ENCODE measurements around the gene GPR87.

Gene GPR87, protein sequence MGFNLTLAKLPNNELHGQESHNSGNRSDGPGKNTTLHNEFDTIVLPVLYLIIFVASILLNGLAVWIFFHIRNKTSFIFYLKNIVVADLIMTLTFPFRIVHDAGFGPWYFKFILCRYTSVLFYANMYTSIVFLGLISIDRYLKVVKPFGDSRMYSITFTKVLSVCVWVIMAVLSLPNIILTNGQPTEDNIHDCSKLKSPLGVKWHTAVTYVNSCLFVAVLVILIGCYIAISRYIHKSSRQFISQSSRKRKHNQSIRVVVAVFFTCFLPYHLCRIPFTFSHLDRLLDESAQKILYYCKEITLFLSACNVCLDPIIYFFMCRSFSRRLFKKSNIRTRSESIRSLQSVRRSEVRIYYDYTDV

DNA sequence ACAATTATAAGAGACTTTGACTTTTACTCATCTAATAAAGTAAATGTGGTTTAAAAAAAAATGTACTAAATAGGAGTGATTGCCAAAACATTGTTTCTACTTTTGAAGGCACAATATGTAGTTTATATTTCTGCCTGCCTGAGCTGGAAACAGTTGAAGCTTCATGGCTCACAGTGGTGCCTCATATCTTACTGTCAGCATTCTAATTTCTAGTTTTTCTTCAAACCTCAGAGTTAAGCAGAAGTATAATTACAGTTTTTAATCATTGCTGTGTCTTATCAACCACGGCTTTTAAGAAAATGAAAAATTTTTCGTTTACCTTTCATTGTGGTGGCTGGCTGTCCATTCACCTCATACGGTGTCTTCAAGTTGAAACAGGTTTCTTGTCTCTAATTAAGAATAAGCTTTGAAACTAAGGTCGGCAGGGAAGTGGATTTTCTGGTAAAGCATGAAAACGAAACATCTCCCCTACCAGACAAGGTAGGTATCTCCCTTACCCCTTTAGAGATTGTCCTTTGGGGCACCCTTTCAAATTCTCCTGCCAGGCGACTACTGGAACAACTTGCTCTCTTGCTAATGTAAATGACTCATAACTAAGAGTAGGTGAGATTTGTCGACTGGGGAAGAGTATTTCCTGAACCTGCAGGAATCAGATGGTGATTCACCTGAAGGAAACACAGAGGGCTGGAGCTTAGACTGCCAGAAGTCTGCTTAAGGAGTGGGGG is at the start of gene GPR87:
TSS of gene GPR87 (minus strand) at position 554 of the 725 bp plus-strand sequence. CDS start 16,720 bp downstream, outside the sequence.
- no peak for DNase-seq

DNA sequence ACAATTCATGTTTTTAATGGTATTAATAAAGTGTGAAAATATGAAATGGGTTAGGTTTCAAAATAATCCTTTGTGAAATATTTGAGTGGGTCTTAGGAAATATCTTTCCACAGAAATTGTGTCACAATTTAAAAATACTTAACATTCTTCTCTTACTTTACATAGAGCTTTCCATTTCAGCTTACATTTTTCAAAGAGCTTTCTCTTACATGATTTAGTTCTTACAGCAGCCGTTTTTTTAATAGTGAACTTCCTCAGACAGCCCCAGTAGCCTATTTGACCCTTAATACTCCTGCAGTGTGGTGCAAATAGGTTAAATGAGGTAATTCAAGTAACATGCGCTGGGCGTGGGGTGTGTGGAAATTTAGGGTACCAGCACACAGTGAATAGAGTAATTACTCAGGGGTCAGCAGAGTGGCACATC is 46.1 kb upstream of the GPR87 start:
- no peak for DNase-seq

DNA sequence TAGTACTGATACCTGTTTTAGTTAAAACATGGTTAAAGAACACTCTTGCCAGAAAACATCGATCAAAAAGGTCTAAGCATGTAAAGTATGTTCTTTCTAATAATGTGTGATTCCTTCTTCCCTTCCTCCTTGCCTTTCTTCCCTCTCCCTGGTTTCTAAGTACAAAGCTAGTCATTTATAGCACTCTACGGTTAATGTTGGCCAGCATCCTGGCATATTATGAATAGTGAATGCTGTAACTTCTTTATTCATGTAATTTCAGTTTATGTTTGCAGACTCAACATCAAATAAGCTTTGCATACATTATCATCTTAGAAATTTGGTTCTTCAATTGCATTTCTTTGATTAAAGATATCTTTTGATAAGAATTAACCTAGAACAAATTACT is 40.8 kb upstream of the GPR87 start:
- no peak for DNase-seq

DNA sequence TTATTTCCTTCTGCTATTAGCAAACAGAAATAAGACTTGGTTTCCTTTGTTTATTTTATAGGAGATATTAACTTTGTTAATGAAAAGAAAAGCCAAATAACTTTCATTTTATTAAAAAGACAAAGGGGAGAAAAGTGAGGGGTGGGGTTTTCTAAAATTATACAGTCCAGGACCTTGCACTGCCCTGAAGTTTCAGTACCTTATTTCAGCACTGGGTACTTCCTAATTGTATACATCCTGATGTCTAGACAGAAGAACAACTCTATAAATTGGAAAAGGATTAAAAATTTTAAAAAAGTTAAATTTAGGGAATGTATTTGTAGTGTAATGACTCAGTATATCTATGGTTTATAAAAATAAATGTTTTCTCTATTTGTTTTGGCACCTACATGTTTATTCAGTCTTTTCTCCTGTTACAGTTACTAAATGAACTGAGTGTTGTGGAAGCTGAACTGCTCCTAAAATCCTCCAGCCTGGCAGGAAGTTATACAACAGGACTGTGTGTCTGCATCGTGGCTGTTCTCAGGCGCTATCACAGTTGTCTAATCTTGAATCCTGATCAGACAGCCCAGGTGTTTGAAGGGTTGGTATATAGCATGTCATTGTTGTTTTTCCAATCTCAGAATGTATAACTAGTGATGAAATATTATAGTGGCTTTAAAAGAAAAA is 40.3 kb upstream of the GPR87 start:
- DNase-seq, result no peak

DNA sequence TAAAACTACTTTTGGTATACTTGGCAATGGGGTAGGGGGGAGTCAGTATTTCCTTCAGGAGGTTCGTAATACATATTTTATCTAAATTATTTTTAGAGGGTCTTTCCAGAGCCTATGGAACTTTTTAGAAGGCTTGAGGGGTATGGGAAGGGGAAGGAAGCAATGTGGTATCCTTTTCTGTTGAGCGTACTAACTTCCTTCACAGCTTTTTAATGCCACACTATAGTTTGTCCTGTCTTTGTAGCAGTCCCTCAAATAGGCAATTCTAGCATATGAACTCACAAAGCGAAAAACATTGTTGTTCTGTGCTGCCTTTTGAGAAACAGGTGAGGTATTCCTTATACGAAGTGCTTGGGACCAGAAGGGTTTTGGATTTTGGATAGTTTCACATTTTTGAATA is 35.0 kb upstream of the GPR87 start:
- no peak for DNase-seq

DNA sequence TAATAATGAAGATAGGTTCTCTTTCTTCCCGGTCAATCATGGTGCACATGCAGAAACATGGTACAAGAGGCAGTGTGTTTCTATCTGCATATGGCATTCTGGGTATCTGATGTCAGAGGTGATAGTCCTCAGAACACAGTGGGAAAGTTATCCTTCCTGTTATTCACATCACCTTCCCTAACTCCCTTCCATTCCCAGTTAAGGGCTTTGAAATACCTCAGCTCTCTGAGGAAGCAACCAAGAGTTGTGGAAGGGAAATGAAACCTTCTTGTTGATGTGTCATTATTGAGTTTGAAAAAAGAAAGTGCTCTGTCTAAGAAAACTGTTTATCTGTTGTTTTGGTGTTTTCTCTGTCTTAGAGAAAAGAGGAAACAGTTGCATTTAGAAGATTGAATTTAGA is 34.6 kb upstream of the GPR87 start:
- no peak for DNase-seq

DNA sequence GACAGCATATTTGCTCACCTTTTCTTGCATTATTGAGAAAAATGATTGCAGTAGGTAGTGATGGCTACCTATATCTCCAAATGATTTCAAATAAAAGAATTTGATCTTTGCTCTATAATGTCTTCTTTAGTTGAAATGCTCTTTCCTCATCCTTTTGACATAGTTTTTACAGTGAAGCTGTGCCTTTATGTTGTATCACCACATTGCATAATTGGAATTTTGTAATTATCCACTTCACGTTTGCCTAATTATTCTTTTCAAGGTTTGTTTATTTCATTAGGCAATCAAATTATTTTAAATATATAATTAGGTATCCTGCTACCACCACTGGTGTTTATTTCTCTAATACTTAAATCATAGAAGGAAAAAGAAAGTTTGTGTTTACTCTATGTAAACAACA is 34.0 kb upstream of the GPR87 start:
- DNase-seq, result no peak

DNA sequence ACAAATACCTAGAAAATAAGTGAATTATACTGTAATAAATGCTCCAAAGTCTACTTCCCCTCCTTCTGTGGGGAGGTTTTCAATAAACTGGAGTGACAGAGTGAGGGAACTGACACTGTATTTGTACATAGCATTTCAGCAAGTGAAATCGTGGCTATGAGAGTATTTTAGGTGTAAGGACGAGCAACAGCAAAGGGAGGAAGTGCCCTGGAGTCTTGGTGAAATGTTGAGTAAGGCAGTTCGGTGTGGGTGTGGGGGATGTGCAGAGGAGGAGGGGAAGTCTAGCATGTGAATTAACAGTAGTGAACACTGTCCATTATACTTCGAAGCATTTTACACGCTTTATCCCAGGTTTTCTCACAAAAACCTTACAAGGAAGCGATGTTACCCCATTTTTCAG is 30.8 kb upstream of the GPR87 start:
- DNase-seq, result no peak

DNA sequence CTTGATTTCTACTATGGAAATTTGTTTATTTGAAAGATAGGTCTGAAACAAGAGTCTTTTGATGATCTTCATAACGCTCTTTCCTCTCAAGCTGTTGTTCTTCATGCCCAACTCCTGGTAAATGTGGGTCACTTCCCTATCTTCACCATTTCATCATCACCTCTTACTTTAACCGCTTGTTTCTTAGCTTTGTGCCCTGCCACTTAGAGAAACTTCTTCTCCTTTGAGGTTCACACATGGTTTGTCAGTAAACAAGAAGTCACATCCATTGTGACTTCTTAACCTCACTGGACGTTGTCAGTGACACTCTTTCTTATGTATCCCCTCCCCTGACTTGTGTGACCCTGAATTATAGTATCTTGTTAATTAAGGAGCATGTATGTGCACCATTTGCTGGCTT is 29.7 kb upstream of the GPR87 start:
- no peak for DNase-seq

DNA sequence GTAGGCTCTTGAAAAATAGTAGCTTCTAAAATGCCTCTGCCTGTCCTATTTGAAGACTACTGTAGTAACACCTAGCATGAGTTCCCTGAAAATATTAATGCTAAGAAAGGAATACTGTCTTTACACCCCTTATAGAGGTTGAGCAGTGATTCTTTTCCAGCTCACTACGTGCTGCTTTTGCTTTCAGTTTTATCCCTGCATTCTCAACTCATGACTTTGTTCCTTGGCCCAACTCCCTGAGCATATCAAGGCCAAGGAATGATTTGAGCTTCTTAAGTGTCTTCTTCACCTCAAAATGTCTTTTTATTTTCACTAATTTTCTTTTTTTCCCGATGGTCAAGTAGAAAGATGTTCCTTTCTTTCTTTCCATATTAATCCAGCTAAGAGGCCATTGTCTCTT is 29.2 kb upstream of the GPR87 start:
- no peak for DNase-seq

DNA sequence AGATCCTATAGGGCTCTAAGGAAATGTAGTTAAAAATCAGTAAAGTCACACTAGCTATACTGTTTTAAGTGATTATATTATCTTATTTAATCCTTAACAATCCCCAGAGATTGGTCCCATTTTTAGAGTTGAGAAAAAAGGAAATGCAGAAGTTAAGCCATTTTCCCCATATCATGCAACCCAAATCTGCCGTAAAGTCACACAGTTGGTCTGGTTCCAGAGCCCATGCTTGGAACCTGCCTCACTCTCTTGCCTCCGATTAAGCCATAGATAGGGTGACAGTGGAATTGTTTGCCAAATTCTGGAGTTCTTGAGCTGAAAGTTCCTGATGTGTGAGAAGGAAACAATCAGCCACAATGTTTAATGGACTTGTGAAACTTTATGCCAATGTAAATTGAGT is 15.1 kb upstream of the GPR87 start:
- no peak for DNase-seq

DNA sequence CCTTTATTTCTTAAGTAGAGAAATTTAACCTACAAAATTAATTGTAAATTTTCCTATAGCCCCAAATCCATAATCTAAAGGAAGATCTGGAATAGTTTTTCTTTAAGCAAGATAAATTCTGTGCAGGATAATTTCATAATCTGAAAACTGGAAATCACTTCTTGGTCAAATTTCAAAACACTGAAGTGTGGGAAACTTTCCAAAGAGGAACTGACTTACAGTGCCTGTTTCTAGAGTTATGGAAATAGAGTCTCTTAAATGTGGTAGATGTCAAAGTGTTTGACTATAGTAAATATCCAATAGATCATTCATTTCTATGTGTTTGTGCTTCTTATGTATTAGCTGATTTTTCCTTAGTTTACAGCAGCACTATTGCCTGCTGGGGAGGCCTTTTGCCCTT is 14.3 kb upstream of the GPR87 start:
- no peak for DNase-seq

DNA sequence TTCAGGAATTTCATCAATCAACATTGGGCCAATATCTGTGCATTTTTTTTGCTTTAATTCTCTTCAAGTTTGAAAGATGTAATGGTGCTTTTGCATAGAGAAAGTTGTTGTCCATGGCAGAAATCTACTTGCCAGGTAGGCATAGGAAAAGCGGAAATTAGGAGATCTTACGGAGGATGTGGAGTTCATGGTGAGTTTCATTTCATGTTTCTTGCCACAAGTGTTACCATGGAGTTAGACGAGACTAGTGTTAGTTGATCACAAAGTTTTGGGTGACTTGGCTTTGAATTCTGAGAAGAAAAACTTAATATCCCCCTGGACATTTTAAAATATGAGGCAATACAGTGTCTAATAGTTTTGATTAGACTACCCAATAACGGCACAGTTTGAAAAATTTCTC is 13.8 kb upstream of the GPR87 start:
- DNase-seq, result no peak

DNA sequence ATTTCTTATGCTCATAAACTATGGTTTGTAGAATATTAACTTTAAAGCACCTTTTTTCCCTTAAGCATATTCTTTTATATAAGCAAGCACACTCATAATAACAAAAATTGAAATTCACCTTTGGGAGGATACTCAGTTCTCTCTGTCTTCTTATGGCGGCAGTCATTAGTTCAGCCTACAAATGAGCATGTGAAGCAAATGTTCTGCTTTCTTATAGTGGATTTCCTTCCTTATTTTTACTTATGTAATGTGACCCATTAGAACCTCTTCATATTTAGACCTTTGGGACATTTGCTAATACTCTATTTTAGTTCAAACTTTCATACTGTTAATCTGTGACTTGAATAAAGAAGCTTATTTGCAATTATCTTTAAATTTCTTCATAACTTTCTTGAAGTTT is 12.7 kb upstream of the GPR87 start, which contains the start of gene P2RY13:
TSS of gene P2RY13 (minus strand) at position 187 of the 400 bp plus-strand sequence. CDS start at position 166, 21 bp downstream.
- no peak for DNase-seq

DNA sequence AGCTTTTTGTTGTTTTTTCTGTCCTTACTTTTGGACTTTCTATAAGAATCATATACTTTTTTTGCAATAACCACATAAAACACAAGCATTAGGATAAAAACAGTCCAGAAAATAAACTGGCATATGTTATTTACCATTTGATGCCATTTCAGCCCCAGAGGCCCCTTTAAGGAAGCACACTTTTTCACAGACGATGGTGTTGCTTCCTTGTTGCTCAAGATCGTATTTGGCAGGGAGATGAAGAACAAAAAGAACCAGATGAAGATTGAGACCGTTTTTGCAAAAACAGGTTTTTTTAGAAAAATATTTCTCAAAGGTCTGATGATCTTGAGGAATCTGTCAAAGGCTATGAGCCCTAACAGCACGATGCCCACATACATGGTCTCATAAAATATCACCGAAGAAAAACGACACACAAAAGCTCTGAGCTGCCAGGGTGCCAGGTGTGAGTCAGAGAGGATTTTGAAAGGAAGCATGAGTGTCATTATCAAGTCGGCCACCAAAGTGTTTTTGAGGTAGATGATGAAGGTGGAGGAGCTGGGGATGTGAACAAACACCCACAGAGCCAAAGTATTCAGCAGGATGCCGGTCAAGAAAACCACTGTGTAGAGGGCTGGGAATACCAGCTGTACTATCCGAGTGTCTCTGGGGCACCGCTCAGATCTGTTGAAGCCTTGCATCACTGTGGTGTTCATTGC is 11.8 kb upstream of the GPR87 start:
- DNase-seq, result no peak

DNA sequence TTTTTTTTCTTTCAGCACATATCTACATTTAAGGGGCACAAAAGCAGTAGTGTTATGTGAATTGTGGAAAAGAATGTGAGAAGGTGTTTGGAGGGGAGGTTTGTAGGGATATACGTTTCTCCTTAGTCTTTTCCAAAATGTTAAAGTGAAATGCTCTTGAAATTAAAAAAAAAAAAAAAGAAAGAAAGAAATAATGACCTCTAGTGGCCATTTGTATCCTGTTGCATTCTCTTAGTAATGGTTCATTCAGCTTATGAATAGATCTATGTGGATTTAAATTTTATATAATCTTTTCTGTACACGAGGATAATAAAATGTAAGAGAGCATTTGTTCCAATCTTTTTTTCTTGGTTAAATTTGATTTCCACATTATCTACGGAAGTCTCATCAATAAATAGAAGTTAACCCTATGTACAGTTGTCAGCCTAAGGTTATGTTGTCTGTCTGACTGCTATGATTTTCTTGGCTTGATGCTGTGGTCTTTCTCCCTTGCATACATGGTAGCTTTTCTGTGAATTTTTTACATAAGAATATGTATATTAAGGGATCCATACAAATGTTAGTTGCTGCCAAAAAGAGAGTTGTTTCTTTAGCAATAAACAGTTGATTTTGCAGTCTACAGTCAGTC is 11.1 kb upstream of the GPR87 start:
- DNase-seq, result no peak

DNA sequence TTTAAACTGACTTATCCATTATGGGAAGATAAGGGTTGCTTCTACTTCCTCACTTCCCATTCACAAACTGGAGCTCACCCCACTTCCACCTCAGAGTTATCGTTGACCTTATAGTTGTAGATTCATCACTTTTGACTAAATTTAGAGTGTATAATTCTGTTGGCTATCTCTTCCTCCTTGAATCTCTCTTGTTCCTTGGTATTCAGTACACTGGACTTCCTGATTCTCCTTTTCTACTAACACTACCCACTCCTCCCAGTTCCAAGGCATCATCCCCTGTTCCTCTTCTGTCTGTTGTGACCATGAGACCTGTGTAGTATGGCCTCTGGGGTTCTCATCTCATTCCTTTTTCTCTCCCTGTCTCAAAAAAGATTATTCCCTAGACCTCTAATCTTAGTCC is 5.9 kb upstream of the GPR87 start:
- DNase-seq, result no peak

DNA sequence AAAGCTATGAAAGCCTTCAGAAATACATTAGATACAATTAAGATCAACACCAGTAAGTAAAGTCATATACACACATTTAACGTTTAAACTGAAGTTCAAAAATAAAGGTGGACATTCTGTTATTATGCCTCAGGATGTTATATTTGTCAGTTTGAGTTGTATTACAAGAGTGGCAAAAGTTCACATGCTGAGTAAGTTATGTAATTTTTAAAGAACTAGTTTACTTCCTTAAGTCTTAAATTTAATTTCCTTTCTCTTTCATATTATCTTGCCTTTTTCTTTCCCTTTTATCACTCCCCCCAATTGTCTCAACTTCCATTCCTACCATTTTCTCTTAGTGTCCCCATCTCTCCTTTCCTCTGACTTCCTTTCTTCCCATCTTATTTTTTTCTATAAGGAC is 4.9 kb upstream of the GPR87 start:
- no peak for DNase-seq

DNA sequence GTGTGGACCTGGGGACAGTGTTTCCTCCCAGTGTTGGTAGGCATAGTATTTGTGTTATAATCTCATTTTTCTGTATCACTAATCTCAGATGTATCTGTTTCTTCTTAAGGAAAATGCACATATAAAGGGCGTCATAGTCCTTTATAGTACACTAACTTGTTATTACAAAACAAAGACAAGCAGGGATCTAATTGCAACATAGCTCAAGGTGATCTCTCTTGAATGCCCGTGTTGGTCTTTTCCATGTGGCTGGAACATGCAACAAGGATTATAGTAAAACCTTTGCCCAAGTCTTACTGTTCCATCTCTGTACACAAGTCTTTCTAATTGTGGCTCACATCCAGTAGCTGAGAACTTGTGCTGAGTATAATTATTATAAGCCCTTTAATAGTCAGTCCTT is 3.5 kb upstream of the GPR87 start:
- DNase-seq, result no peak

DNA sequence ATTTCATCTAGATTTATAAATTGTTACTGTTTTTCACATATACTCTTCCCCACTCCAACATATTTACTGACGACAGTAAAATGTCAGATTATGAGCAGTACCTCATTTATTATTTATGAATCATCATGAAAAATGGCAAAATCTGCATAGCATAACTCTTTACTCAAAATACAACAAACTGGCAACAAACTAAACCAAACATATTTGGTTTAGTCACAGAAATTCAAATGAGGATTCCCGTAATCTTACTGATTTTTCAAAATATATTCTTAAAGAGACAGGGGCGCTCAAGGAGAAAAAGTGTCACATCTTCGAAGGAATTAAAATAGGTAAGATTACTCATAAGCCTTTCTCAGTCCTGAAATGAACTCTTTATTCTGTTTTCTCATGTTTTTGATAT is 3.0 kb upstream of the GPR87 start:
- DNase-seq, result no peak

DNA sequence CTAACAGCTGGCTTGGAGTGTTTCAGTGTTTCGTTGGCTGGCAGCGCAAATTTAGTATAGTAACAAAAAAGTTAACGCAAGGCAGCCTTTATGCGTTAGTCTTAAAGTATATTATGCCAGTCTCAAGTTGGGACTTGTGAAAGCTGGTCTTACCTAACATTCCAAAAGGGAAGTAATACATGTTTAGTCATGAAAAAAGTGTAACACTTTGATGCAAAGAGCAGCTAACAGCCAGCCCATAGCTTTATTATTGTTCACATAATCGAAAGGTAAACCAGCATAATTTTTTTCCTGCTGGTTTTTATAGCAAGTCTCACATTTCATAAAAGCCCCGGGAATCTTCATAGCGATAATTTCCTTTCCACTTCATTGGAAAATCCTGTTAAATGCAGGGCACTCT is 2.4 kb upstream of the GPR87 start:
- no peak for DNase-seq

DNA sequence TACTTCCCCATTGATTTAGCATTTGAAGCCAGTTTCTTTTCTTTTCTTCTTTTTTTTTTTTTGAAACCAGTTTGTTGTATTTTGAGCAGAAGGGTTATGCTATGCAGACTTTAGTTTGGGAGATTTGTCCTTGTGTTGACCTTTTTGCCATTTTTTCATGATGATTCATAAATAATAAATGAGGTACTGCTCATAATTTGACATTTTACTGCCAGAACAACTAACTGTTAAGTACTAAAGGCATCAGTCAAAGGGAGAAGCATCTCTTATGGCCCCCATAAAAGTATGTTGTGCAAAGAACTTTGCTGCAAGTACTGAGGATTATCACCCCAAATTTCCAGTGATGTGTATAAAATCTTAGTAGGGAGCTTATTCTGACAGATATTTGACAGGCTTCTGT is 1.7 kb upstream of the GPR87 start:
- DNase-seq, result no peak

DNA sequence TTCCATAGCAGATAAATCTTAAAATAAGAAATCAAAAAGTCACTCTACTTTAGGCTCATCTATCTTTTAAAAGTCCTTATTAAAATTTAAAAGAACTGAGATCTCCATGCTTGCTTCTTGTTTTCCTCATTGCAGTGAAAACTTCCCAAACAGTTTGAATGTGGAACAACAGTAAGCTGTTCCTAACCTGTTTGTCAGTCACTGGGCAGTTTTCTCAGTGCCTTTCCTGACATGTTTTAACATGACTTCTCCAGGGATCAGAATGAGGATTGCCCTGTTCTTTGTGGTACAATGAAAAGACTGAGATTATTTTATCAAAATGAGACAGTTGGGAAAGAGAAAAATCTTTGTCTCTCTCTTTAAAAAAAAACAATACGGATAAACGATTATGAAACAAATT is 774 bp downstream of the GPR87 start:
- DNase-seq, result no peak

All from NK-92 treated with Interleukin-12 subunit alpha and Interleukin-12 subunit beta, amount 100 ng/mL, for 24 hours (cell line).